ENCODE data around the gene NRG2. TPM values are rescaled to one million over a fixed set of nuclear protein-coding genes. Genes with fewer than 3 reads are reported as not detected.

NRG2 gene
- total and polyA plus RNA-seq, 2 experiments from 2014 or later, result 0.37 to 1.3 TPM

GRCh38 chr5:139869042-139869790 lies 173.9 kb downstream of the NRG2 start (continued):
- TF ChIP-seq ZNF462 (CRISPR knock-in tag; IDR thresholded peaks at IDR 0.05) (no peak), JUNB (IDR thresholded peaks at IDR 0.05; ENCODE audit: unreplicated experiment) (no peak), STAT1 (IDR thresholded peaks at IDR 0.05; ENCODE audit: unreplicated experiment) (no peak), CREB1 (CRISPR knock-in tag; IDR thresholded peaks at IDR 0.05; ENCODE audit: low read depth) (no peak), POLR2AphosphoS5 (IDR thresholded peaks at IDR 0.05; ENCODE audit: low read depth) (no peak), EZH2 (IDR thresholded peaks at IDR 0.05; ENCODE audit: low read depth, unreplicated experiment) (no peak), ZNF331 (CRISPR knock-in tag; IDR thresholded peaks at IDR 0.05; ENCODE audit: low read depth) (no peak), ETS1 (IDR thresholded peaks at IDR 0.05) (no peak)

GRCh38 chr5:139867581-139867980 lies 175.5 kb downstream of the NRG2 start:
- Mint-ChIP-seq H3K27me3 (ENCODE audit: insufficient read depth, low read depth, poor library complexity) (peaks cover 4% of the 10 kb centered on the region), H3K27ac (no peak overlapping the region), H3K4me1 (peaks cover 8% of the 10 kb centered on the region), H3K9me3 (no peaks in the 10 kb centered on the region), H3K4me3 (no peak overlapping the region), H3K36me3 (ENCODE audit: low read depth) (no peaks in the 10 kb centered on the region)
- Histone ChIP-seq H3K36me3 (ENCODE audit: insufficient read depth) (no peaks in the 10 kb centered on the region), H3F3A (replicated peaks; ENCODE audit: low read depth) (no peaks in the 10 kb centered on the region), H3K27me3 (ENCODE audit: insufficient read depth) (no peaks in the 10 kb centered on the region), H3K4me3 (no peak overlapping the region), H3K4me2 (no peak overlapping the region), H4K20me1 (replicated peaks; ENCODE audit: insufficient read depth) (no peaks in the 10 kb centered on the region), H3K27ac (ENCODE audit: low read depth) (no peak overlapping the region), H2AFZ (no peak overlapping the region), H3K9me2 (ENCODE audit: insufficient read depth) (no peaks in the 10 kb centered on the region), H3K4me1 (ENCODE audit: insufficient read depth) (0 out of 2 replicates have a peak, but pooled peaks cover 4% of the 10 kb centered on the region), H3K79me2 (replicated peaks; ENCODE audit: insufficient read depth) (no peaks in the 10 kb centered on the region)
- no peak for ATAC-seq
- no peak for TF ChIP-seq ZNF462 (CRISPR knock-in tag; IDR thresholded peaks at IDR 0.05)
- DNase-seq (ENCODE audit: low spot score), result no peak

Data from GM23338 (cell line).